ENCODE data around the gene TRNT1. TPM values are rescaled to one million over a fixed set of nuclear protein-coding genes. Genes with fewer than 3 reads are reported as not detected.

TRNT1 gene
- polyA plus RNA-seq, 1 donor from 2014 or later = 28.5 TPM

DNA sequence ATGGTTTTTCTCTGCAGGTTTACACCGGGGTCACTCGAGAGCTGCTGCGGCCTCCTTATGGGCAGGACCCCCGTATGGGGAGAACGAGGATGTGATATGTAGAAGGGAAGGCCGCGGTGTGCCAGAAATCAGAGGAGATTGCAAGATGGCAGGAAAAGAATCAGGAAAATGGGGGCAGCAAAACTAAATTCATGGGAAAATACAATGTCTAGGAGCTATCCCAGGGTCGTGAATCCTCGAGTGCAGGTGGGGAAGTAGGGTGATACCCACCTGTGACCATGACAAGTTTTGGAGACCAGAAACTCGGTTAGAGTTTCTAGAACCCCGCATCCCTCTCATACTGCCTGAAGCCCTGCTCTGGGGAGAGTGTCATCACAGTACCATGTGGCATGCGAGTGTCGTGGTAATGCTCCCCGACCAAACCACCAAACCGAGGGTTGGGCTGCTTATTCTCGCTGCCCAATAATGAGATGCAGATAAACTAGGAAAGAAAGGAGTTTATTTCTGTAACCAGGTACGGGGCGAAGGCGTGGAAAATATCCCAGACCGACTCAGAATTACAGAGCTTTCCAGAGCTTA is 781 bp downstream of the TRNT1 start:
- peaks cover 10% of the 10 kb centered on the region for H3K79me2 ChIP-seq (replicated peaks; ENCODE audit: insufficient read depth, low read length)
- H4K20me1 ChIP-seq (ENCODE audit: insufficient read depth) = no peaks in the 10 kb centered on the region
- H3K9me2 ChIP-seq (ENCODE audit: insufficient read depth, low read length) = no peaks in the 10 kb centered on the region
- peak overlapping the region; percentile 88 for H3K4me2 ChIP-seq (ENCODE audit: low read length)
- peak overlapping the region; percentile 81 for H3K9ac ChIP-seq (ENCODE audit: low read length)
- no peaks in the 10 kb centered on the region for H3K36me3 ChIP-seq (ENCODE audit: insufficient read depth, low read length)
- peak overlapping the region; percentile 89 for H3K27ac ChIP-seq (ENCODE audit: low read length)
- H3K9me3 ChIP-seq (ENCODE audit: low read length) = no peaks in the 10 kb centered on the region
- H2AFZ ChIP-seq (ENCODE audit: low read depth, low read length) = peak overlapping the region; percentile 87
- H3K27me3 ChIP-seq (ENCODE audit: insufficient read depth, low read depth, low read length) = no peaks in the 10 kb centered on the region
- peaks cover 3% of the 10 kb centered on the region for H3F3A ChIP-seq (ENCODE audit: insufficient read depth, low read length, poor library complexity, severe bottlenecking)
- TF ChIP-seq MXI1 (conservative IDR thresholded peaks at IDR 0.05; ENCODE audit: poor library complexity, severe bottlenecking) = no peak
- TF ChIP-seq, protein P1, sequence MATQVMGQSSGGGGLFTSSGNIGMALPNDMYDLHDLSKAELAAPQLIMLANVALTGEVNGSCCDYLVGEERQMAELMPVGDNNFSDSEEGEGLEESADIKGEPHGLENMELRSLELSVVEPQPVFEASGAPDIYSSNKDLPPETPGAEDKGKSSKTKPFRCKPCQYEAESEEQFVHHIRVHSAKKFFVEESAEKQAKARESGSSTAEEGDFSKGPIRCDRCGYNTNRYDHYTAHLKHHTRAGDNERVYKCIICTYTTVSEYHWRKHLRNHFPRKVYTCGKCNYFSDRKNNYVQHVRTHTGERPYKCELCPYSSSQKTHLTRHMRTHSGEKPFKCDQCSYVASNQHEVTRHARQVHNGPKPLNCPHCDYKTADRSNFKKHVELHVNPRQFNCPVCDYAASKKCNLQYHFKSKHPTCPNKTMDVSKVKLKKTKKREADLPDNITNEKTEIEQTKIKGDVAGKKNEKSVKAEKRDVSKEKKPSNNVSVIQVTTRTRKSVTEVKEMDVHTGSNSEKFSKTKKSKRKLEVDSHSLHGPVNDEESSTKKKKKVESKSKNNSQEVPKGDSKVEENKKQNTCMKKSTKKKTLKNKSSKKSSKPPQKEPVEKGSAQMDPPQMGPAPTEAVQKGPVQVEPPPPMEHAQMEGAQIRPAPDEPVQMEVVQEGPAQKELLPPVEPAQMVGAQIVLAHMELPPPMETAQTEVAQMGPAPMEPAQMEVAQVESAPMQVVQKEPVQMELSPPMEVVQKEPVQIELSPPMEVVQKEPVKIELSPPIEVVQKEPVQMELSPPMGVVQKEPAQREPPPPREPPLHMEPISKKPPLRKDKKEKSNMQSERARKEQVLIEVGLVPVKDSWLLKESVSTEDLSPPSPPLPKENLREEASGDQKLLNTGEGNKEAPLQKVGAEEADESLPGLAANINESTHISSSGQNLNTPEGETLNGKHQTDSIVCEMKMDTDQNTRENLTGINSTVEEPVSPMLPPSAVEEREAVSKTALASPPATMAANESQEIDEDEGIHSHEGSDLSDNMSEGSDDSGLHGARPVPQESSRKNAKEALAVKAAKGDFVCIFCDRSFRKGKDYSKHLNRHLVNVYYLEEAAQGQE (IDR thresholded peaks at IDR 0.05; ENCODE audit: borderline replicate concordance) = no peak
- TF ChIP-seq, protein P2, sequence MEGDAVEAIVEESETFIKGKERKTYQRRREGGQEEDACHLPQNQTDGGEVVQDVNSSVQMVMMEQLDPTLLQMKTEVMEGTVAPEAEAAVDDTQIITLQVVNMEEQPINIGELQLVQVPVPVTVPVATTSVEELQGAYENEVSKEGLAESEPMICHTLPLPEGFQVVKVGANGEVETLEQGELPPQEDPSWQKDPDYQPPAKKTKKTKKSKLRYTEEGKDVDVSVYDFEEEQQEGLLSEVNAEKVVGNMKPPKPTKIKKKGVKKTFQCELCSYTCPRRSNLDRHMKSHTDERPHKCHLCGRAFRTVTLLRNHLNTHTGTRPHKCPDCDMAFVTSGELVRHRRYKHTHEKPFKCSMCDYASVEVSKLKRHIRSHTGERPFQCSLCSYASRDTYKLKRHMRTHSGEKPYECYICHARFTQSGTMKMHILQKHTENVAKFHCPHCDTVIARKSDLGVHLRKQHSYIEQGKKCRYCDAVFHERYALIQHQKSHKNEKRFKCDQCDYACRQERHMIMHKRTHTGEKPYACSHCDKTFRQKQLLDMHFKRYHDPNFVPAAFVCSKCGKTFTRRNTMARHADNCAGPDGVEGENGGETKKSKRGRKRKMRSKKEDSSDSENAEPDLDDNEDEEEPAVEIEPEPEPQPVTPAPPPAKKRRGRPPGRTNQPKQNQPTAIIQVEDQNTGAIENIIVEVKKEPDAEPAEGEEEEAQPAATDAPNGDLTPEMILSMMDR (IDR thresholded peaks at IDR 0.05; ENCODE audit: poor library complexity, severe bottlenecking) = no peak
- no peak for TF ChIP-seq EZH2 (IDR thresholded peaks at IDR 0.05; ENCODE audit: borderline replicate concordance, insufficient read depth, low read length, poor library complexity, severe bottlenecking)
- TF ChIP-seq RAD21 (conservative IDR thresholded peaks at IDR 0.05) = no peak
- no peak for TF ChIP-seq TAF1 (IDR thresholded peaks at IDR 0.05; ENCODE audit: low read depth)
- TF ChIP-seq POLR2AphosphoS5 (IDR thresholded peaks at IDR 0.05) = no peak
- peak overlapping the region; percentile 99 for H3K4me3 ChIP-seq (ENCODE audit: low read length)

DNA sequence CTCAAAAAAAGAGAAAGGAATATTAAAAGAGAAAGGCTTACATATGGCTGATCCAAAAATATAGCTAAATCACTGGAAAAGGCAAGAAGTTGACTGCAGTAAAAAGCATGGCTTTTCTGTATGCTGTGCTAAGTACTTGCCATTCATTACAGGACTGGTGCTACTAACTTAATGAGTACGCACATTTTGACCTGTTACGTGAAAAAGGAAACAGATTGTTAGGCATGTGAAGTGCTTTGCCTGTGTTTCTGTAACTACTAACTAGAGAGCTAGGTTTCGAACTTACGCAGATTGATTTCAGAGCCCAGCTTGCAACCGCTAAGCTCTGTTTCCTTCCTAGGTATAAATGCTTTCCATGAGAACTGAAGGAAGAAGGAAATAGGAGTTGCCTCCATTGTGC is 2.8 kb downstream of the TRNT1 start:
- Histone ChIP-seq H3K9me3 (ENCODE audit: low read length) (no peaks in the 10 kb centered on the region), H3K4me3 (ENCODE audit: low read length) (no peak overlapping the region), H3K27ac (ENCODE audit: low read length) (no peak overlapping the region), H3K79me2 (replicated peaks; ENCODE audit: insufficient read depth, low read length) (peaks cover 10% of the 10 kb centered on the region), H3K36me3 (ENCODE audit: insufficient read depth, low read length) (no peaks in the 10 kb centered on the region), H3K9ac (ENCODE audit: low read length) (no peak overlapping the region), H4K20me1 (ENCODE audit: insufficient read depth) (no peaks in the 10 kb centered on the region), H3K4me2 (ENCODE audit: low read length) (no peak overlapping the region), H3K9me2 (ENCODE audit: insufficient read depth, low read length) (no peaks in the 10 kb centered on the region), H3F3A (ENCODE audit: insufficient read depth, low read length, poor library complexity, severe bottlenecking) (peaks cover 3% of the 10 kb centered on the region), H2AFZ (ENCODE audit: low read depth, low read length) (no peak overlapping the region), H3K27me3 (ENCODE audit: insufficient read depth, low read depth, low read length) (no peaks in the 10 kb centered on the region)
- no peak for TF ChIP-seq EZH2 (IDR thresholded peaks at IDR 0.05; ENCODE audit: borderline replicate concordance, insufficient read depth, low read length, poor library complexity, severe bottlenecking)
- TF ChIP-seq, protein P1 (IDR thresholded peaks at IDR 0.05; ENCODE audit: borderline replicate concordance) = no peak
- TF ChIP-seq TAF1 (IDR thresholded peaks at IDR 0.05; ENCODE audit: low read depth) = no peak
- no peak for TF ChIP-seq RAD21 (conservative IDR thresholded peaks at IDR 0.05)
- no peak for TF ChIP-seq POLR2AphosphoS5 (IDR thresholded peaks at IDR 0.05)
- no peak for TF ChIP-seq SMC3 (conservative IDR thresholded peaks at IDR 0.05; ENCODE audit: poor library complexity)
- TF ChIP-seq MXI1 (conservative IDR thresholded peaks at IDR 0.05; ENCODE audit: poor library complexity, severe bottlenecking) = no peak
- no peak for TF ChIP-seq EP300 (conservative IDR thresholded peaks at IDR 0.05; ENCODE audit: poor library complexity, severe bottlenecking)
- TF ChIP-seq, protein P2 (IDR thresholded peaks at IDR 0.05; ENCODE audit: poor library complexity, severe bottlenecking) = no peak

Measured in neural cell (in vitro differentiated cells).